ENCODE data around the gene PRKCI.

The PRKCI gene

GRCh38 chr3:170330366-170330765 lies 108.1 kb downstream of the PRKCI start:
- CTCF ChIA-PET: no interaction called here
- Histone ChIP-seq H3K4me3 (ENCODE audit: low read depth, low read length) (no peak overlapping the region), H3K4me1 (ENCODE audit: control insufficient read depth, insufficient read depth, low read length) (no peaks in the 10 kb centered on the region), H3K36me3 (ENCODE audit: control insufficient read depth in 2 of 2, insufficient read depth in 1 of 2, low read length in 2 of 2) (no peaks in the 10 kb centered on the region), H3K27ac (ENCODE audit: extremely low read depth, low read depth, low read length) (no peak overlapping the region), H3K9me3 (ENCODE audit: control insufficient read depth, insufficient read depth, low read depth, low read length) (no peaks in the 10 kb centered on the region)
- TF ChIP-seq ZNF26 (tag by site-specific recombination; IDR thresholded peaks at IDR 0.05) (no peak), YY2 (tag by site-specific recombination; IDR thresholded peaks at IDR 0.05) (no peak), ZNF549 (tag by site-specific recombination; IDR thresholded peaks at IDR 0.05) (no peak), ZNF600 (tag by site-specific recombination; IDR thresholded peaks at IDR 0.05) (no peak), ZNF223 (tag by site-specific recombination; IDR thresholded peaks at IDR 0.05) (no peak), ZNF747 (tag by site-specific recombination; IDR thresholded peaks at IDR 0.05) (no peak), ZNF654 (tag by site-specific recombination; IDR thresholded peaks at IDR 0.05; ENCODE audit: low read depth) (no peak), HOXD13 (CRISPR knock-in tag; IDR thresholded peaks at IDR 0.05; ENCODE audit: borderline replicate concordance) (no peak), BCL11A (tag by site-specific recombination; IDR thresholded peaks at IDR 0.05; ENCODE audit: low read depth) (no peak), ZNF302 (tag by site-specific recombination; IDR thresholded peaks at IDR 0.05; ENCODE audit: low read depth) (no peak), ZNF211 (tag by site-specific recombination; IDR thresholded peaks at IDR 0.05; ENCODE audit: low read depth) (no peak), ZNF366 (tag by site-specific recombination; conservative IDR thresholded peaks at IDR 0.05) (no peak), ZNF155 (tag by site-specific recombination; IDR thresholded peaks at IDR 0.05) (no peak), ZNF394 (tag by site-specific recombination; IDR thresholded peaks at IDR 0.05; ENCODE audit: borderline replicate concordance) (no peak), ZNF280D (tag by site-specific recombination; IDR thresholded peaks at IDR 0.05) (no peak), PBX3 (CRISPR knock-in tag; IDR thresholded peaks at IDR 0.05) (no peak), ZNF239 (tag by site-specific recombination; IDR thresholded peaks at IDR 0.05) (no peak)
- TF ChIP-seq, protein P1, sequence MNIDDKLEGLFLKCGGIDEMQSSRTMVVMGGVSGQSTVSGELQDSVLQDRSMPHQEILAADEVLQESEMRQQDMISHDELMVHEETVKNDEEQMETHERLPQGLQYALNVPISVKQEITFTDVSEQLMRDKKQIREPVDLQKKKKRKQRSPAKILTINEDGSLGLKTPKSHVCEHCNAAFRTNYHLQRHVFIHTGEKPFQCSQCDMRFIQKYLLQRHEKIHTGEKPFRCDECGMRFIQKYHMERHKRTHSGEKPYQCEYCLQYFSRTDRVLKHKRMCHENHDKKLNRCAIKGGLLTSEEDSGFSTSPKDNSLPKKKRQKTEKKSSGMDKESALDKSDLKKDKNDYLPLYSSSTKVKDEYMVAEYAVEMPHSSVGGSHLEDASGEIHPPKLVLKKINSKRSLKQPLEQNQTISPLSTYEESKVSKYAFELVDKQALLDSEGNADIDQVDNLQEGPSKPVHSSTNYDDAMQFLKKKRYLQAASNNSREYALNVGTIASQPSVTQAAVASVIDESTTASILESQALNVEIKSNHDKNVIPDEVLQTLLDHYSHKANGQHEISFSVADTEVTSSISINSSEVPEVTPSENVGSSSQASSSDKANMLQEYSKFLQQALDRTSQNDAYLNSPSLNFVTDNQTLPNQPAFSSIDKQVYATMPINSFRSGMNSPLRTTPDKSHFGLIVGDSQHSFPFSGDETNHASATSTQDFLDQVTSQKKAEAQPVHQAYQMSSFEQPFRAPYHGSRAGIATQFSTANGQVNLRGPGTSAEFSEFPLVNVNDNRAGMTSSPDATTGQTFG (tag by site-specific recombination; IDR thresholded peaks at IDR 0.05; ENCODE audit: borderline replicate concordance): no peak
- TF ChIP-seq, protein P2, sequence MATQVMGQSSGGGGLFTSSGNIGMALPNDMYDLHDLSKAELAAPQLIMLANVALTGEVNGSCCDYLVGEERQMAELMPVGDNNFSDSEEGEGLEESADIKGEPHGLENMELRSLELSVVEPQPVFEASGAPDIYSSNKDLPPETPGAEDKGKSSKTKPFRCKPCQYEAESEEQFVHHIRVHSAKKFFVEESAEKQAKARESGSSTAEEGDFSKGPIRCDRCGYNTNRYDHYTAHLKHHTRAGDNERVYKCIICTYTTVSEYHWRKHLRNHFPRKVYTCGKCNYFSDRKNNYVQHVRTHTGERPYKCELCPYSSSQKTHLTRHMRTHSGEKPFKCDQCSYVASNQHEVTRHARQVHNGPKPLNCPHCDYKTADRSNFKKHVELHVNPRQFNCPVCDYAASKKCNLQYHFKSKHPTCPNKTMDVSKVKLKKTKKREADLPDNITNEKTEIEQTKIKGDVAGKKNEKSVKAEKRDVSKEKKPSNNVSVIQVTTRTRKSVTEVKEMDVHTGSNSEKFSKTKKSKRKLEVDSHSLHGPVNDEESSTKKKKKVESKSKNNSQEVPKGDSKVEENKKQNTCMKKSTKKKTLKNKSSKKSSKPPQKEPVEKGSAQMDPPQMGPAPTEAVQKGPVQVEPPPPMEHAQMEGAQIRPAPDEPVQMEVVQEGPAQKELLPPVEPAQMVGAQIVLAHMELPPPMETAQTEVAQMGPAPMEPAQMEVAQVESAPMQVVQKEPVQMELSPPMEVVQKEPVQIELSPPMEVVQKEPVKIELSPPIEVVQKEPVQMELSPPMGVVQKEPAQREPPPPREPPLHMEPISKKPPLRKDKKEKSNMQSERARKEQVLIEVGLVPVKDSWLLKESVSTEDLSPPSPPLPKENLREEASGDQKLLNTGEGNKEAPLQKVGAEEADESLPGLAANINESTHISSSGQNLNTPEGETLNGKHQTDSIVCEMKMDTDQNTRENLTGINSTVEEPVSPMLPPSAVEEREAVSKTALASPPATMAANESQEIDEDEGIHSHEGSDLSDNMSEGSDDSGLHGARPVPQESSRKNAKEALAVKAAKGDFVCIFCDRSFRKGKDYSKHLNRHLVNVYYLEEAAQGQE (tag by site-specific recombination; IDR thresholded peaks at IDR 0.05): no peak
- TF ChIP-seq, protein P3, sequence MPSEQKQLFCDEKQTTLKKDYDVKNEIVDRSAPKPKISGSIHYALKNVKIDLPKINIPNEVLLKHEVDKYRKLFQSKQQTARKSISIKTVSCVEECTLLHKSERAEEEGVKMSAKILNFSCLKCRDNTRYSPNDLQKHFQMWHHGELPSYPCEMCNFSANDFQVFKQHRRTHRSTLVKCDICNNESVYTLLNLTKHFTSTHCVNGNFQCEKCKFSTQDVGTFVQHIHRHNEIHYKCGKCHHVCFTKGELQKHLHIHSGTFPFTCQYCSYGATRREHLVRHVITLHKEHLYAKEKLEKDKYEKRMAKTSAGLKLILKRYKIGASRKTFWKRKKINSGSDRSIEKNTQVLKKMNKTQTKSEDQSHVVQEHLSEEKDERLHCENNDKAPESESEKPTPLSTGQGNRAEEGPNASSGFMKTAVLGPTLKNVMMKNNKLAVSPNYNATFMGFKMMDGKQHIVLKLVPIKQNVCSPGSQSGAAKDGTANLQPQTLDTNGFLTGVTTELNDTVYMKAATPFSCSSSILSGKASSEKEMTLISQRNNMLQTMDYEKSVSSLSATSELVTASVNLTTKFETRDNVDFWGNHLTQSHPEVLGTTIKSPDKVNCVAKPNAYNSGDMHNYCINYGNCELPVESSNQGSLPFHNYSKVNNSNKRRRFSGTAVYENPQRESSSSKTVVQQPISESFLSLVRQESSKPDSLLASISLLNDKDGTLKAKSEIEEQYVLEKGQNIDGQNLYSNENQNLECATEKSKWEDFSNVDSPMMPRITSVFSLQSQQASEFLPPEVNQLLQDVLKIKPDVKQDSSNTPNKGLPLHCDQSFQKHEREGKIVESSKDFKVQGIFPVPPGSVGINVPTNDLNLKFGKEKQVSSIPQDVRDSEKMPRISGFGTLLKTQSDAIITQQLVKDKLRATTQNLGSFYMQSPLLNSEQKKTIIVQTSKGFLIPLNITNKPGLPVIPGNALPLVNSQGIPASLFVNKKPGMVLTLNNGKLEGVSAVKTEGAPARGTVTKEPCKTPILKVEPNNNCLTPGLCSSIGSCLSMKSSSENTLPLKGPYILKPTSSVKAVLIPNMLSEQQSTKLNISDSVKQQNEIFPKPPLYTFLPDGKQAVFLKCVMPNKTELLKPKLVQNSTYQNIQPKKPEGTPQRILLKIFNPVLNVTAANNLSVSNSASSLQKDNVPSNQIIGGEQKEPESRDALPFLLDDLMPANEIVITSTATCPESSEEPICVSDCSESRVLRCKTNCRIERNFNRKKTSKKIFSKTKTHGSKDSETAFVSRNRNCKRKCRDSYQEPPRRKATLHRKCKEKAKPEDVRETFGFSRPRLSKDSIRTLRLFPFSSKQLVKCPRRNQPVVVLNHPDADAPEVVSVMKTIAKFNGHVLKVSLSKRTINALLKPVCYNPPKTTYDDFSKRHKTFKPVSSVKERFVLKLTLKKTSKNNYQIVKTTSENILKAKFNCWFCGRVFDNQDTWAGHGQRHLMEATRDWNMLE (tag by site-specific recombination; conservative IDR thresholded peaks at IDR 0.05; ENCODE audit: low read depth): no peak
- POLR2A ChIA-PET: no interaction called here

Measured in HEK293 (cell line).